Upper lobe of left lung (tissue), 4 donors: ENCODE data around the gene WFDC12.

Experiments used
- CTCF ChIP-seq, 6 experiments: fragments of 450-650 bp in 4 of 6; fragments of 200-600 bp in 2 of 6; sonication (generic) in 2 of 6; IDR thresholded peaks; one replicate each; pipeline ENCODE4 v1.5.1; 2016 to 2019; ENCODE audit warnings: antibody characterized with exemption in 6 of 6
- EP300 ChIP-seq, 4 donors: sonication (generic); formaldehyde crosslinking; IDR thresholded peaks; one replicate each; pipeline ENCODE4 v1.5.1; 2017; ENCODE audit warnings: antibody characterized with exemption in 4 of 4, control low read depth in 2 of 4
- POLR2A ChIP-seq, 4 donors: fragments of 450-650 bp; IDR thresholded peaks; one replicate each; pipeline ENCODE4 v1.5.1; 2016 to 2017; ENCODE audit warnings: antibody characterized with exemption in 4 of 4, mild to moderate bottlenecking in 2 of 4
- POLR2AphosphoS5 ChIP-seq, 2 donors: sonication (generic); formaldehyde crosslinking; IDR thresholded peaks; one replicate each; pipeline ENCODE4 v1.5.1; 2017; ENCODE audit warnings: antibody characterized with exemption in 2 of 2

- TF ChIP-seq CTCF (IDR thresholded peaks at IDR 0.05) (no peak), POLR2A (IDR thresholded peaks at IDR 0.05) (no peak), POLR2AphosphoS5 (IDR thresholded peaks at IDR 0.05) (no peak), EP300 (IDR thresholded peaks at IDR 0.05) (no peak)
These were observed 37.0 kb downstream of the WFDC12 start for GRCh38 chr20:45087097-45087790.
